ENCODE results near the gene CFAP299. TPM values are rescaled to one million over a fixed set of nuclear protein-coding genes. Genes with fewer than 3 reads are reported as not detected.

Gene CFAP299
- total RNA-seq, 1 experiment from 2014 or later = not detected

DNA sequence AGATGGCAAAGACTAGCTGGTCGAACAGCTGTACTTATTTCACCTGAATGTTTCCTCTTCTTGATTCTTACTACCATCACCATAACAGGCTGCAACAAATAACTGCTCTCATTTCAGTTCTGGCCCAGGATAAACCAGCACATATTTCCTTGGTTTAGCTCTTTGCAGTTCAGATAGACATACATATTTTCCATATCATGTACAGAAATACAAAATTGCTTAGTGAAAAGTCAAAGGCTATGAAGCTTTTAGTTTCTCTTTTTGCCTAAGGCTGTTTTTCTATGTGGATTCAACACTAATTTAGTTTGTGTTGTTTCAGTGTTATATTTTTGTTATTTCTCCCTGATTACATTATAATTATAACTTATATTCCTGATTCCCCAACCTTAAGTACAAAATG is 591.4 kb downstream of the CFAP299 start:
- DNase-seq (ENCODE audit: low spot score) = no peak
- TF ChIP-seq EZH2 (IDR thresholded peaks at IDR 0.05; ENCODE audit: borderline replicate concordance, low read depth, low read length, poor library complexity, severe bottlenecking) = no peak
- TF ChIP-seq, protein P1, sequence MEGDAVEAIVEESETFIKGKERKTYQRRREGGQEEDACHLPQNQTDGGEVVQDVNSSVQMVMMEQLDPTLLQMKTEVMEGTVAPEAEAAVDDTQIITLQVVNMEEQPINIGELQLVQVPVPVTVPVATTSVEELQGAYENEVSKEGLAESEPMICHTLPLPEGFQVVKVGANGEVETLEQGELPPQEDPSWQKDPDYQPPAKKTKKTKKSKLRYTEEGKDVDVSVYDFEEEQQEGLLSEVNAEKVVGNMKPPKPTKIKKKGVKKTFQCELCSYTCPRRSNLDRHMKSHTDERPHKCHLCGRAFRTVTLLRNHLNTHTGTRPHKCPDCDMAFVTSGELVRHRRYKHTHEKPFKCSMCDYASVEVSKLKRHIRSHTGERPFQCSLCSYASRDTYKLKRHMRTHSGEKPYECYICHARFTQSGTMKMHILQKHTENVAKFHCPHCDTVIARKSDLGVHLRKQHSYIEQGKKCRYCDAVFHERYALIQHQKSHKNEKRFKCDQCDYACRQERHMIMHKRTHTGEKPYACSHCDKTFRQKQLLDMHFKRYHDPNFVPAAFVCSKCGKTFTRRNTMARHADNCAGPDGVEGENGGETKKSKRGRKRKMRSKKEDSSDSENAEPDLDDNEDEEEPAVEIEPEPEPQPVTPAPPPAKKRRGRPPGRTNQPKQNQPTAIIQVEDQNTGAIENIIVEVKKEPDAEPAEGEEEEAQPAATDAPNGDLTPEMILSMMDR (conservative IDR thresholded peaks at IDR 0.05; ENCODE audit: low read depth, low read length) = no peak
- ChIA-PET CTCF (no interaction called here), POLR2A (ENCODE audit: low non-redundant PET) (no interaction called here)
- H3K27me3 ChIP-seq (replicated peaks; ENCODE audit: insufficient read depth, low read depth, low read length, poor library complexity) = no peaks in the 10 kb centered on the region
- no peaks in the 10 kb centered on the region for H3K36me3 ChIP-seq (ENCODE audit: insufficient read depth, low read length, poor library complexity, severe bottlenecking)
- no TSS peak for BruUV-seq (replicated peaks)
- no peak overlapping the region for H3K4me3 ChIP-seq (ENCODE audit: low read depth, low read length, poor library complexity, severe bottlenecking)
- intact Hi-C loops (cut with micrococcal nuclease; ENCODE audit: unreplicated experiment) = no loop called here
- H3K9me3 ChIP-seq (ENCODE audit: low read depth, low read length, poor library complexity, severe bottlenecking) = no peaks in the 10 kb centered on the region
- no peak overlapping the region for H3K27ac ChIP-seq (ENCODE audit: low read depth, low read length, poor library complexity, severe bottlenecking)
- no peaks in the 10 kb centered on the region for H3K4me1 ChIP-seq (ENCODE audit: insufficient read depth, low read length, poor library complexity, severe bottlenecking)

DNA sequence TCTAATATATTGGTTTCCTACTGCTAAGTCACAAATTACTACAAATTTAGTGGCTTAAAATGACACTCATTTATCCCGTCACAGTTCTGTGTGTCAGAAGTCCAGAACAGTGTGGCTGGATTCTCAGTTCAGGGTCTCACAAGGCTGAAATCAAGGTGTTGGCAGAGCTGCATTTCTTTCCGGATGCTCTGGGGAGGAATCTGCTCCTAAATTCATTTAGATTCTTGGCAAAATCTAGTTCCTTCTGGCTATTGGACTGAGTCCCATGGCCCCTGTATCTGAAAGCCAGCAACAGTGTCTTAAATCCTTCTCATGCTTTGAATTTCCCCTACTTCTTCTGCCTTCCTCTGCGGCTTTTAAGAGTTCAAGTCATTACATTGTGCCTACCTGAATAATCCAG is 591.9 kb downstream of the CFAP299 start:
- Histone ChIP-seq H3K27me3 (replicated peaks; ENCODE audit: insufficient read depth, low read depth, low read length, poor library complexity) (no peaks in the 10 kb centered on the region), H3K4me1 (ENCODE audit: insufficient read depth, low read length, poor library complexity, severe bottlenecking) (no peaks in the 10 kb centered on the region), H3K9me3 (ENCODE audit: low read depth, low read length, poor library complexity, severe bottlenecking) (no peaks in the 10 kb centered on the region), H3K27ac (ENCODE audit: low read depth, low read length, poor library complexity, severe bottlenecking) (no peak overlapping the region), H3K4me3 (ENCODE audit: low read depth, low read length, poor library complexity, severe bottlenecking) (no peak overlapping the region), H3K36me3 (ENCODE audit: insufficient read depth, low read length, poor library complexity, severe bottlenecking) (no peaks in the 10 kb centered on the region)
- ChIA-PET CTCF (no interaction called here), POLR2A (ENCODE audit: low non-redundant PET) (no interaction called here)
- DNase-seq (ENCODE audit: low spot score) = no peak
- TF ChIP-seq, protein P1 (conservative IDR thresholded peaks at IDR 0.05; ENCODE audit: low read depth, low read length) = no peak
- no peak for TF ChIP-seq EZH2 (IDR thresholded peaks at IDR 0.05; ENCODE audit: borderline replicate concordance, low read depth, low read length, poor library complexity, severe bottlenecking)
- intact Hi-C loops (cut with micrococcal nuclease; ENCODE audit: unreplicated experiment) = no loop called here
- no TSS peak for BruUV-seq (replicated peaks)

DNA sequence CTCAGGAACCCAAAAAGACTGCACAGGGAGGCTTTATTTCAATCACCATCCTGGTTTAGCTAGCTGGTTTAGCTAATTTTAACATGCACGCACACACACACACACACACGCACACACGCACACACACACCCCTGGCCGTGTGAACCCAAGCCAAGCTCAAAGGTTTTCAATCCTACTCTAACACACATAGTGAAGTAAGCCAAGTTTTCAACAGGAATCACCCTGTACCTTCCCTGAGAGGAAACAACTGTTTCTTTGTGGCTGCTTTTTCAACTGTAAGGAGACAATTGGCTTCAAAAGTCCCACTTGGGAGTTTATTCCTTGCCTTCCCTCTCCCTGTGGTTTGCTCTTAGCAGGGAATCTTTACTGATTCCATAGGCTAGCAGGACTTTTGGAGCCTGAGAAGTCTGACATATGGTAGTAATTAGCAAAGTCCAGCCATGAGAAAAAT is 596.1 kb downstream of the CFAP299 start:
- Histone ChIP-seq H3K36me3 (ENCODE audit: insufficient read depth, low read length, poor library complexity, severe bottlenecking) (no peaks in the 10 kb centered on the region), H3K27me3 (replicated peaks; ENCODE audit: insufficient read depth, low read depth, low read length, poor library complexity) (no peaks in the 10 kb centered on the region), H3K4me3 (ENCODE audit: low read depth, low read length, poor library complexity, severe bottlenecking) (no peak overlapping the region), H3K4me1 (ENCODE audit: insufficient read depth, low read length, poor library complexity, severe bottlenecking) (no peaks in the 10 kb centered on the region), H3K9me3 (ENCODE audit: low read depth, low read length, poor library complexity, severe bottlenecking) (no peaks in the 10 kb centered on the region), H3K27ac (ENCODE audit: low read depth, low read length, poor library complexity, severe bottlenecking) (no peak overlapping the region)
- intact Hi-C loops (cut with micrococcal nuclease; ENCODE audit: unreplicated experiment) = no loop called here
- ChIA-PET POLR2A (ENCODE audit: low non-redundant PET) (no interaction called here), CTCF (no interaction called here)
- DNase-seq (ENCODE audit: low spot score) = no peak
- no peak for TF ChIP-seq EZH2 (IDR thresholded peaks at IDR 0.05; ENCODE audit: borderline replicate concordance, low read depth, low read length, poor library complexity, severe bottlenecking)
- TF ChIP-seq, protein P1 (conservative IDR thresholded peaks at IDR 0.05; ENCODE audit: low read depth, low read length) = no peak
- BruUV-seq (replicated peaks) = no TSS peak
